ENCODE results near the gene AAMDC. TPM values are rescaled to one million over a fixed set of nuclear protein-coding genes. Genes with fewer than 3 reads are reported as not detected.

AAMDC gene
- total RNA-seq, 1 experiment from 2014 or later = 15.7 TPM

Other genes starting within 250 kb of the AAMDC start
- gene AQP11, start 231.2 kb upstream of the AAMDC start, total RNA-seq (2021) = 0.39 and 1.0 TPM in 2 replicates
- gene CLNS1A, start 183.3 kb upstream of the AAMDC start, total RNA-seq (2021) = 186 and 198 TPM in 2 replicates
- 94.1 and 112 TPM in 2 replicates for gene RSF1, start 422 bp upstream of the AAMDC start, total RNA-seq (2021)
- 66.1 and 68.2 TPM in 2 replicates for gene INTS4, start 173.5 kb downstream of the AAMDC start, total RNA-seq (2021)
- 0.45 and 1.2 TPM in 2 replicates for gene KCTD14, start 202.1 kb downstream of the AAMDC start, total RNA-seq (2021)
- not detected in 2 replicates for gene THRSP, start 242.7 kb downstream of the AAMDC start, total RNA-seq (2021)